Cardiac fibroblast (primary cell): ENCODE results near the gene COX19.

Experiments
- DNase-seq, 2 donors: peaks; one replicate each; pipeline versions ENCODE4 v3.0.0 to v3.0.0-alpha.2; 2010; ENCODE audit warnings: low read depth in 2 of 2
- H3K4me3 ChIP-seq, 2 donors: replicated peaks in 1 of 2; 1 replicate in 1 of 2; 2 replicates in 1 of 2; pipeline ENCODE4 v1.5.1; 2011; ENCODE audit warnings: low read depth in 2 of 2, low read length in 2 of 2, mild to moderate bottlenecking in 2 of 2, moderate library complexity in 1 of 2
- CTCF ChIP-seq: IDR thresholded peaks from one replicate; pipeline ENCODE4 v1.5.1; 2011; ENCODE audit warnings: low read depth, mild to moderate bottlenecking, low read length, inconsistent platforms

COX19 gene

GRCh38 chr7:919114-919442 is 56.3 kb downstream of the COX19 start:
- no peak for DNase-seq
- no peak overlapping the region for H3K4me3 ChIP-seq
- TF ChIP-seq CTCF: no peak

- no peak overlapping the region for H3K4me3 ChIP-seq
- no peak for TF ChIP-seq CTCF
- no peak for DNase-seq
These were observed 56.8 kb downstream of the COX19 start for GRCh38 chr7:918441-919113.

GRCh38 chr7:918118-918425 is 57.3 kb downstream of the COX19 start:
- TF ChIP-seq CTCF: no peak
- no peak for DNase-seq
- H3K4me3 ChIP-seq: no peak overlapping the region

- DNase-seq: no peak
- no peak for TF ChIP-seq CTCF
These were observed 57.9 kb downstream of the COX19 start for GRCh38 chr7:917255-918117.

GRCh38 chr7:916291-916941 is 58.9 kb downstream of the COX19 start:
- DNase-seq: no peak
- TF ChIP-seq CTCF: no peak

More at GRCh38 chr7:917255-918117, 57.9 kb downstream of the COX19 start:
- H3K4me3 ChIP-seq: no peak overlapping the region

More at GRCh38 chr7:916291-916941, 58.9 kb downstream of the COX19 start:
- no peak overlapping the region for H3K4me3 ChIP-seq
